Islet precursor cell (in vitro differentiated cells): ENCODE data around the gene PPFIA1.
A peak's percentile ranks its signal among the peaks of the same experiment; 100 is the strongest.

Experiments
- DNase-seq: peaks from one replicate; pipeline ENCODE4 v3.0.0-alpha.2; 2018

Gene PPFIA1

GRCh38 chr11:70419307-70420007 is 149.0 kb downstream of the PPFIA1 start:
- no peak for DNase-seq

GRCh38 chr11:70420008-70420464 is 149.5 kb downstream of the PPFIA1 start:
- DNase-seq: no peak

GRCh38 chr11:70420496-70420895 is 150.0 kb downstream of the PPFIA1 start:
- no peak for DNase-seq

GRCh38 chr11:70421123-70421522 is 150.6 kb downstream of the PPFIA1 start:
- DNase-seq: no peak

- DNase-seq: no peak
Observed at GRCh38 chr11:70422692-70423522, 152.4 kb downstream of the PPFIA1 start.

GRCh38 chr11:70423523-70424505 is 153.3 kb downstream of the PPFIA1 start:
- peak; percentile 77 for DNase-seq

GRCh38 chr11:70424765-70425344 is 154.4 kb downstream of the PPFIA1 start:
- DNase-seq: no peak

- no peak for DNase-seq
Observed at GRCh38 chr11:70427436-70427835, 156.9 kb downstream of the PPFIA1 start.

GRCh38 chr11:70428701-70429427 is 158.4 kb downstream of the PPFIA1 start:
- no peak for DNase-seq

GRCh38 chr11:70429428-70429705 is 158.9 kb downstream of the PPFIA1 start:
- no peak for DNase-seq

GRCh38 chr11:70429724-70430521 is 159.4 kb downstream of the PPFIA1 start:
- DNase-seq: no peak

- DNase-seq: no peak
Observed at GRCh38 chr11:70430671-70431574, 160.4 kb downstream of the PPFIA1 start.

GRCh38 chr11:70431611-70432010 is 161.1 kb downstream of the PPFIA1 start:
- DNase-seq: no peak

GRCh38 chr11:70432065-70432464 is 161.6 kb downstream of the PPFIA1 start:
- no peak for DNase-seq

- DNase-seq: no peak
Observed at GRCh38 chr11:70432580-70432979, 162.1 kb downstream of the PPFIA1 start.

GRCh38 chr11:70433038-70433437 is 162.5 kb downstream of the PPFIA1 start:
- DNase-seq: no peak

- no peak for DNase-seq
Observed at GRCh38 chr11:70433526-70433925, 163.0 kb downstream of the PPFIA1 start.
